Measurements from ENCODE around the gene GSTP1.

The GSTP1 gene

DNA sequence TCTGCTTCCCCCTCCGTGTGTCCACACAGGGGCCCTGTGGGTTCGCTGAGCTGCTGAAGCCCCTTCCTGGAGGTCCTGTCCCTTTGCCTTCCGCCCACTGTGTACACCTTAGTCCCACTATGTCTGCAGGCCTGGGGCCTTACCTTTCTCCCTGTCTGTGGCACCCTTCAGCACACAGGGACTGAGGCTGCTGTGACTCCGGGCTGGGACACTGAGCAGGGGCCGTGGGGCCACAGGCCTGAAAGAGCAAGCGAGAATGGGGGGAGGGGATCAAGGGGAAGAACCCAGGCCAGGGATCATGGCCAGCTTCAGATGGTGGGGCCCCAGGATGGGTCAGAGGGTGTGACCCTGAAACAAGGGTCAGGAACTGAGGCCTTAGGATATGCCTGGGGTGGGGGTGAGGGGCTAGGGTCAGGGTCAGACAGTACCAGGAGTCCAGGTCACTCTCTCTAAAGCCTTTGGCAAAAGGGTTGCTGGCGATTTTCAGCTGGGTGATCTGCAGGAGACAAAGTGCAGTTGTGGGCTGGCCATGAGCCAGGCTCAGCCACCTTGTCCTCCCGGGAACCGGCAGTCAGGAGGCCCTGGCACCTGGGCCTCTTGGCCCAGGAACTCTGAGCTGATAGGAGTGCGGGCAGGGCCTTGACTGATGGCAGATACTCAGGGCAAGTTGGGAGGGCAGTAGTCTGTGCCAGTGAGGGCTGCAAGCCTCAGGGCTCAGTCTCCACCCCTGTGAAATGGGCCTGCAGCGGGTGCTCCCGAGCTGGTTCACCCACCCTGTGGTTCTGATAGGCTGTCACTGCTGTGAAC is 48.8 kb downstream of the GSTP1 start:
- DNase-seq: no peak

DNA sequence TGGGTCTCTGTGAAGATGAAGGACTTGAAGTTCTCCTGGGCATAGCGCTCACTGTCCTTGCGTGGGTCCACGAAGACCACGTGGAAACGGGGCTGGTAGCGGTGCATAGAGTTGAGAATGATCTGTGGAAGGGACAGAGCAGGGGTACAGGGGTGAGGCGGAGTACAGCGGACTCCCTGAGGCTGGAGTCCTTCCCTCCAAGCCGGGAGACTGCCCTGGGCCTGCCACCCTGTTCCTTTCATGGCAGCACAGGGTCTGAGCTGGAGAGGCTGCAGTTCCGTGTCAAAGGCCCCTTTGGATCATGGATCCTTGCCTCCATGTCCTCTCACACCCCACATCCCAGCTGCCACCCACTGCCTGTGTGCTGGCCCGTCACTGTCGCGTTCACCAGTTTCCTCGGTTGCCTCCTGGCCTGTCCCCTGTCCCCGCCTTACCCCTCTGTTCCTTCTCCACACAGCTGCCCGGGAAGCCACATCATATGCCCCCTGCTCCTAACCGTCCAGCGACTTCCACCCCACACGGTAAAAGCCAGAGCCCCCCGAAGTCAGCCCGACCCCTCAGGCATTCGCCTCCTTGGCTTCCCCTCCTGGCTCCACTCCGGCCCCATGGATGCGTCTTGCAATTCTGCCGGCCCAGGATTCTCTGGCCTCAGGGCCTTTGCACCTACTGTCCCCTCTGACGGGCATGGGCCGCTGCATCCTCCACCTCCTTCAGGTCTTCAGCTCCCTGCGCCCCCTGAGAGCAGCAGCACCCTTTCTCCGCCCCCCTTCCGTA is 49.6 kb downstream of the GSTP1 start:
- DNase-seq: no peak

DNA sequence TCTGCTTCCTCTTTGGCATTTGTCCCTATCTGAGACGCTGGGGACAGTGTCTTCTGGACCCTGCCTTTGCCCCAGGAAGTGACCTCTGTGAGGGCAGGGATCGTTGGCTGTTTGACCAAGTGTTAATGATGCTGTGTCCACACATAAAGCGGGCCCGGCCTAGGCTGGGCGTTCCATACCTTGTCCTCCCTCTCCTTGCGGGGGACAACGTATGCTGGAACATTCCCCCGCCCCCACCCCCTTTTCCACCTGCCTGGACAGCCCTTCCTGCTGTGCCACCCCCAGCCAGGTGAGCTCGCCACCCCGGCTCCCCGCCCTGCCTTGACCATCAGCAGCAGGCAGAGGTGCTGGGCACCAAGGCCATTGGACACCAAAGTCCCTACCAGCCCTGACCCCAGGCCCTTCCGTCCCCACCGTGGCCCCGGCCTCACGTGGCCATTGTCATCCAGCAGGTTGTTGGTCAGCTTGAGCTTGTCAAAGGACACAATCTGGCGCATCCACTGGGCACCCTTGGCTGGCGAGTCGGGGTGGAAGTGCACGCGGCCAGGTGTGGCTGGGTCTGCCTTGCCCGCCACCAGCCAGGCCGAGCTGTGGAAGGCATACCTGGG is 50.2 kb downstream of the GSTP1 start:
- DNase-seq: no peak

DNA sequence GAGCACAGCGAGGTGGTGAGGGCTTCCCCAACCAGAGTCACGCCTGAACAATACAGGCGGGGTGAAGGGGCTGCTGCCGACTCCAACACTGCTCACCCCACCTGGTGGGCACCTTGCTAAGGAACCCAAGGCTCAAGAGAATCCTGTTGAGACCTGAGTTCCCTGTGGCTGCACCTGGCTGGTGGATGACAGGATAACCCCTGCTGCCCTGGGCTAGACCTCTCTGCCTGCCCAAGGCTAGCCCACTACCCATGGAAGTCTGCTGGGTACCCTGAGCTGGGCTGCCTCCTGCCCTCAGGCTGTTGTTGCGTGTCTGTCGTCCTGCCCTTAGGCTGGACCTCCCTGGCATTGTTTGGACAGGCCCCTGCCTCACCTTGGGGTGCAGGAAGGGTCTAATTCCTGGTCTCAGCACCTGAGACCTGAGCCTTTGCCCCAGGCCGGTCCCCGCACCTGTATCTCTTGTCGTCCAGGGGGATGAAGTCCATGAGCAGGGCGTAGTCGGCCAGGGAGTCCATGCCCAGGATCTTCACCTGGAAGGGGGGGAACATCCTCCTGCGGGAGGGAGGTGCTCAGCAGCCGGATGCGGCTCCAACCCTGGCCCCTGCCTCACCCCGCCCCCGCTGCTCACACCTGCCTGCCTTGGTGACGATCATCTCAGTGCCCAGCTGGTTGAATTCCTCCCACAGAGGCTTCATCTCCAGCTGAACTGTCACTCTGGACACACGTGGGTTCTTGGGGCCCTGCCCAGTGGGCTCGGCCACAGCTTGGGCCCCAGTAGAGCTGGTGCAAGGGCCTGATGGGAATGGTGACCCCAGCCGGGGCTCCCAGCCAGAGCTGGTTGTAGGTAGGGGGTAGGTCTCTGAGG is 51.0 kb downstream of the GSTP1 start:
- DNase-seq: no peak

DNA sequence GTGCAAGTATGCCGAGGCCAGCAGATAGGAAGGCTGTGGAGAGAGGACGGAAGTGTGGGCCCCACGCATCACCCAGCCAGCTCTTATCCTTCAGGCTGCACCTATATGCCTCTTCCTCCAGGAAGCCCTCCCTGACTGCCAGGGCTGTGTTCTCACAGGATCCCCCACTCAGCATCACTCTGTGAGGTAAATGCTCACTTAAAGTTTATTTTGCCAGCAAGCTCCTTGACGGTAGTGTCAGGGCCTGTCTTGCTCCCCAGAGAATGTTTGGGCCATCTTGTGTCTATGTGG is 51.6 kb downstream of the GSTP1 start:
- no peak for DNase-seq
